ENCODE results near the gene PAQR4.

- TF ChIP-seq CTCF (IDR thresholded peaks at IDR 0.05) (no peak), POLR2A (IDR thresholded peaks at IDR 0.05) (no peak)
These were observed 13.7 kb upstream of the PAQR4 start for GRCh38 chr16:2955438-2955778.
